Measurements from ENCODE around the gene ZHX3. TPM values are rescaled to one million over a fixed set of nuclear protein-coding genes. Genes with fewer than 3 reads are reported as not detected.

The ZHX3 gene
- total RNA-seq, 2 donors from 2014 or later: 8.2 to 10.1 TPM

DNA sequence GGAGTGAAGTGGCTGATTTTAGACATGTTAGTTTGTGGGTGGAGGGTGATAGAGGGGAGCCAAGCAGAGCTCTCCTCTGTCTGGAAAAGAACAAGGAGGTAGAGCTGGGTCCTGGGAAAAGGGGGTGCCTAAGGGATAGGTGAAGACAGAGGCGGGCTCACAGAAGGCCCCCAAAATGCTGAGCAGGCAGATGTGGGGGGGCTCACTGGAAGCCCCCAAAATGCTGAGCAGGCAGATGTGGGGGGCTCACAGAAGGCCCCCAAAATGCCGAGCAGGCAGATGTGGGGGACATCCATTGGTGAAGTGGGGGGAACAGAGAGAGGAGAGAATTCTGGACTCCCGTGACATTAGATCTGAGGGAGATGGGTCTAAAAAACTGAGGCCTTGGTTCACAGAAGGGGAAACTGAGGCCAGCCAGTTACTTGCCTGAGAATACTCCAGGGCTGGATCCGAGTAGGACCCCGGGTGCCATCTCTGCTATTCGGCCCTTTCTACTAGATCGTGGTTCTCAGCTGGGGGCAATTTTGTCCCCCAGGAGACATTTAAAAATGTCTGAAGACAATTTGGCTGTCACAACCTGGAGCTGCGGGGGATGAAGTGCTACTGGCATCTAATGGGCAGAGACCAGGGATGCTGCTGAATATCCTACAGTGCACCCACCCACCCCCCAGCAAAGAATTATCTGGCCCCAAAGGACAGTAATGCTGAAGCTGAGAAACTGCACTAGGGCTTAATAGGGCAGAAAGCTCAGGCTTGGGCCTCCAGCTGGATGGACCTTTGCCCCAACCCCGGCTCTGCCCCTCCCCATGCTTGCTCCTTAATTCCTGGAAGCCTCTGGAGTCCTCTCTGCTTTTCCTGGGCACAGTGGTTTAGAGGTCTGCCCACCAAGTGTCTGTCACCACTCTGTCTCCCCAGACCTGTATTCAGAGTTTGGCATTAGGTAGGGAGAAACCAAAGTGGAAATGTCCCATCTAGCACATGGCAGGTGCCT, 25.2 kb upstream of the ZHX3 start:
- ATAC-seq: no peak
- DNase-seq (ENCODE audit: low spot score in 2 of 2): no peak
- no peaks in the 10 kb centered on the region for H3K9me3 Mint-ChIP-seq
- H3K27ac Mint-ChIP-seq: peak overlapping the region in 1 of 2 donors; percentile 9
- no peaks in the 10 kb centered on the region for H3K36me3 Mint-ChIP-seq

DNA sequence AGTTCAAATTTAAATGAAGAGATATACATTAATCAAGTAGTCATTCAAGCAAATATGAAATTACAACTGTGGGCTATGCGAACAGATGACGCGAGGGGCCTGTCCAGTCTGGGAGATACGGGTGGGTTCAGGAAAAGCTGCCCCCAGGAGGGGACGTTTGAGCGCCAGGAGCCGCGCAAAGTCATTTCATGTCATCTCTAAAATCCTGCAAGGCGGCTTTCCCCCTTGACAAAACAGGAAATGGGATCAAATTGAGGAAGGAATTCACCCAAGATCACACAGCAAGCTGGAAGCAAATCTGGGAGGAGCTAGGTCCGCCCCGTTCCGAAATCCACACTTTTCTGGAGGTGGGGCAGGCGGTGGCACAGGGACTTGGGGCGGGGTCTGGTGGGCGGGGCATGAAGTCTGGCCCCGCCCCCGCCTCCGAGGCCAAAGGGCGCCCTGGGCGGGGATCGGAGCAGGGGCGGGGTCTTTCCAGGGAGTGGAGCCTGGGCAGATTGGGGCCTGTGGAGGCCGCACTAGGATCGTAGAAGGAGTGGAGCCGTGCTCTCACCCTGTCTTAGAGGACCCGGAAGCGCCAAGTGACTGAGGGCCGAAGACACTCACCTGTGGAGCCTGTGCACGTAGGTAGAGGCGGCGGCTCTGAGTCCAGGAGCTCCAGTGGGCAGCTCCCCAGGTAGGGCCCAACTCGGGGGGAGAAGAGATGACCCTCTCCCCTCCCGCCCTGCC, 23.0 kb upstream of the ZHX3 start, which contains the start of gene LPIN3:
LPIN3 (plus strand) TSS at position 495 of the 729 bp plus-strand sequence. CDS start 4,983 bp downstream, outside the sequence.
- no peaks in the 10 kb centered on the region for H3K36me3 Mint-ChIP-seq
- ATAC-seq (peak; percentile 87 to 90), DNase-seq (ENCODE audit: low spot score in 2 of 2) (peak; percentile 66 to 72)
- peak within 1 kb of the TSS; percentile 37 to 88 for H3K27ac Mint-ChIP-seq
- H3K9me3 Mint-ChIP-seq: no peaks in the 10 kb centered on the region

DNA sequence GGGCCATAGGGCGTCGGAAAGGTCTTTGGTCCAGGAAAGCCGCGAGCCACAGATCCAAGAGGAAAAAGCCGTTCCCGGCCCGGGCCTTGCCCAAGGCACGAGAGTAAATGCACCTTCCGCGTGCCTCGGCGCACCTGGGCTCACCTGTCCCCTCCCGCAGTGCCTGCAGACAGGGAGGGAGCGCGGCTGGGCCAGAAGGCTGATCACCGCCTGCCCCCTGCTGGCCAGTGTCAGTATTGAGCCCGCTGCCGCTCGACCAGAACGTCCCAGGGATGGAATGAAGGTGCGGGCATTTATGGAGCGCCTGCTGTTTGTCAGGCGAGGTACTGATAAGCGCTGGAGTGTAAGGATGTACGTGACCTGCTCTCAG, 22.4 kb upstream of the ZHX3 start:
- H3K27ac Mint-ChIP-seq: peak overlapping the region; percentile 21 to 88
- peak; percentile 84 to 87 for ATAC-seq
- DNase-seq (ENCODE audit: low spot score in 2 of 2): peak; percentile 80 to 94
- H3K9me3 Mint-ChIP-seq: no peaks in the 10 kb centered on the region
- no peaks in the 10 kb centered on the region for H3K36me3 Mint-ChIP-seq

DNA sequence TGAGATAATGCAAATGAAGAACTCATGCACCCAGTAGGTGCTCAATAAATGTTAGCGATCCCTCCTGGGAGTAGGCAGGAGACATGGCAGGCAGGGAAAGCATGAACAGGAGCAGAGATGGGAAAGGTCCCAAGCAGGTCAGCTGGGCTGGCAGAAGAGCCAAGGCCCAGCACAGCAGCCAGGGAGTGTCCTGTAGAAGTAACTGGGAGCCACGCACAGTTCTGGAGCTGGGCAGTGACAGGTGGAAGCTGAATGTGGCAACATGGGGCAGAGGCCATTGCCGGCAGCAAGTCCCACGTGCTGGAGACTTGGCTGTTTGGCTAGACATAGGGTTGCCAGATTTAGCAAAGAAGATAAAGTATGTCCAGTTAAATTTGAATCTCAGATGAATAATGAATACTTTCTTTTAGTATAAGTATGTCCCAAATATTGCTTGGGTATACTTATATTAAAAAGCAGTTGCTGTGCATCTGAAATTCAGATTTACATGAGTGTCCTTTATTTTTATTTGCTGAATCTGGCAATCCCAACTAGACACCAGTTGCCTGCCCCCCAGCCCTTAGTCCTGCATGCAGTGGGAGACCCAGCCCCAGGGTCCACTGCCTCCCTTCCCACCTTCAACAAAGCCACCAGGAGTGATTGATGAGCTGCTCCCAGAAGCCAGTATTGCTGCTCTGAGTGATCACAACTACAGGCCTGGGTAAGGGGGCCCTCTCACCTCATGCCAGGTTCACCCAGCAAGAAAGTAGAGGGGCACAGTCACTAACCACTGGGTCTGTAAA, 19.4 kb upstream of the ZHX3 start:
- Mint-ChIP-seq H3K27ac (no peak overlapping the region), H3K9me3 (no peaks in the 10 kb centered on the region), H3K36me3 (no peaks in the 10 kb centered on the region)
- ATAC-seq (no peak), DNase-seq (ENCODE audit: low spot score in 2 of 2) (no peak)

DNA sequence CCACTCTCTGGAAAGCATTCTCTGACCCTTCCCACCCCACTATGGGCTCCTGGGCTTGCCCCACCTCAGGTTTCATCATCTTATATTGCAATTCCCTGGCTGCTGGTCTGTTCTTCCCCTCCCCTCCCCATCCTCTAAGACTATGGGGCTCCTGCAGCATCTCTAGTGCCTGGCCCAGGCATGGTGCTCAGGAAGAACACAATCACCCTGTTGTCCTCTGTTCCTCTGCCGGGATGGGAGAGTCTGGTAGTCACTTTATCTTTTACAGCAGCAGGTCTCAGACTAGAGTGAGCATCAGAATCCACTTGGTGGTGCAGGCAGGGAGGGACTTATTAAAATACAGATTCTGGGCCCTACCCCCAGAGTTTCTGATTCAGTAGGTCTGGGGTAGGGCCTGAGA, 18.1 kb upstream of the ZHX3 start:
- Mint-ChIP-seq H3K27ac (no peak overlapping the region), H3K36me3 (no peaks in the 10 kb centered on the region), H3K9me3 (no peaks in the 10 kb centered on the region)
- no peak for DNase-seq (ENCODE audit: low spot score in 2 of 2)
- no peak for ATAC-seq

DNA sequence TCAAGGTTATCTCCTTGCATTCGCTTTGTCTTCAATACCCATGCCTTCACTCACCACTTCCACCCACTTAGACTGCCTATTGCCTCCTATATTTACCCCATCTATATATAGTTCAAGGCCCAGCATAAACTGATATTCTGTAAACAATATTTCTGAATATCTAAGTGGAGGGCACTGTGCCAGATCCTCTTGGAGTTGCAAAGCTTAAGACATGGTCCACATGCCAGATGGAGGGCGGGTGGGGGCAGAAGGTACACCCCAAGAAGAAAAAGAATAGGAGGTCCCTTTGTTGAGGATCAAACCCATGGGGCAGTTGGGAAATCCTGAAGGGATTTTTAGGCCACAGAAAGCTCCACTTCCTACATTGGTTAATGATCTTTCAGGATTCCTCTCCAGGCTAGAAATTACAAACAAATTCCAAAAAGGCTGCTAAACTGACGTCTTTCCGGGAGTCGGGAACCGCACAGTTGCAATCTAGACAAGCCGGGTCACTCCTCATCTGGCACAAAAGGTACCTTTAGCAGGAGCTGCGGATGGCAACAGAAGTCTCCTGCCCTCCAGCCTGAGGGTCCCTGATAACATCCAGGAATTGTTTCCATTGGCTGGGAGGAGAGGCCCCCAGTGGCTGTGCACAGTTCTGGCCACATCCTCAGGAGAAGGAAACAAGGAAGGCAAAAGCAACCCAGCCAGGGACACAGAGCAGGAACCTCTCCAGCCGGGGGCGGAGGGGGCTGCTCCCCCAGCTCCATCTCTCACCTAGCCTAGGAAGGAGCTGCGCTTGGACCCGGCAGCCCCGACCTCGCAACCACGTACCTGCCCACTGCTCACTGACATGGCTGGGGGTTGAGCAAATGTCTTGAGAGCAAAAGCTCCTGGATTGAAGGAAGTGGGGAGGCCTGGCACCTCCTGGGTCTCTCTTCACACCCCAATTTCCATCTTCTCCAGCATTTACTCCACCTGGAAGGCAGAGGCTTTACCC, 17.2 kb upstream of the ZHX3 start:
- no peak for ATAC-seq
- no peaks in the 10 kb centered on the region for H3K36me3 Mint-ChIP-seq
- no peak for DNase-seq (ENCODE audit: low spot score in 2 of 2)
- no peaks in the 10 kb centered on the region for H3K9me3 Mint-ChIP-seq
- no peak overlapping the region for H3K27ac Mint-ChIP-seq

DNA sequence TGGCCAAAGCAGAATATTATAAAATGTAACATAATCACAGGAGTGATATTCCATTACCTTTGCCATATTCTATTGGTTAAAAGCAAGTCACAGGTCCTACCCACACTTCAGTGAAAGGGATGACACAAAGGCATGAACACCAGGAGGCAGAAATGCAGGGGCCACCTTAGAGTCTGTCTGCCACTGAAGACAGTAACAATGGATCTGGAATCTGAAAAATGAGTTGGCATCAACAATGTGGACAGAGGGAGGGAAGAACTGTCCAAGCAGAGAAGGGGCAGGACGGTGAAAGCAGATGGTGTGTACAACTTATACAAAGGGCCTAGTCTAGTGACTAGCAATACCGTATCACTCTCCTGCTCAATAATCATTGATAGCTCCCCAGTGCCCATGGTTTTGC, 16.5 kb upstream of the ZHX3 start:
- no peaks in the 10 kb centered on the region for H3K36me3 Mint-ChIP-seq
- no peak for DNase-seq (ENCODE audit: low spot score in 2 of 2)
- no peak overlapping the region for H3K27ac Mint-ChIP-seq
- no peaks in the 10 kb centered on the region for H3K9me3 Mint-ChIP-seq
- ATAC-seq: no peak

DNA sequence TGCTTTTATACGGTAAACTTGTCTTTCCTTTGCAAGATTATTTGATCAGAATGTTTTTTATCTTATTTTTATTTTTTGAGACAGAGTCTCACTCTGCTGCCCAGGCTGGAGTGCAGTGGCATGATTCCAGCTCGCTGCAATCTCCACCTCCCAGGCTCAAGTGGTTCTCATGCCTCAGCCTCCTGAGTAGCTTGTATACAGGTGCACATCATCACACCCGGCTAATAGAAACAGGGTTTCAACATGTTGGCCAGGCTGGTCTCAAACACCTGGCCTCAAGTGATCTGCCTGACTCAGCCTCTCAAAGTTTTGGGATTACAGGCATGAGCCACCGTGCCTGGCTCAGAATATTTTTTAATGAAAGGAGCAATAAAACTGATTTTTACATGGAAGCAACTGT, 14.2 kb upstream of the ZHX3 start:
- Mint-ChIP-seq H3K36me3 (no peaks in the 10 kb centered on the region), H3K9me3 (no peaks in the 10 kb centered on the region), H3K27ac (no peak overlapping the region)
- ATAC-seq (no peak), DNase-seq (ENCODE audit: low spot score in 2 of 2) (no peak)

DNA sequence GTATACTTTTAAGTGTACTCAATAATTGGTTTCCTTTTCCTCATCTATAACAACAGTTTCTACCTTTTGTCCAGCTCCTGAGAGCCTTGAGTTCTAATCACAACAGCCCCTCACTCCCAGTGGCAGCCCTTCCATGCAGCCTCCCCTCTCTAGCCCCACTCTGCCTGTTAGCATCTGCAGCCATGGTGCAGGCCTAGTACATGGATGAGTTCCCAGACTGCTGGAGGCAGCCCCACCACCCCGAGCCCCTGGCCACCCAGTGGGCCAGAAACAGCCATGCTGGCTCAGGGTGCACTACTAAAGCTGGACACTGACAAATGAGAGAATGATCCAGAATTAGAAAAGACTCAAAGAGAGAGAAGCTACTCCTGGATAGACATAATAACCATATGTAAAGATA, 13.4 kb upstream of the ZHX3 start:
- H3K36me3 Mint-ChIP-seq: no peaks in the 10 kb centered on the region
- ATAC-seq: no peak
- no peak for DNase-seq (ENCODE audit: low spot score in 2 of 2)
- no peaks in the 10 kb centered on the region for H3K9me3 Mint-ChIP-seq
- no peak overlapping the region for H3K27ac Mint-ChIP-seq

DNA sequence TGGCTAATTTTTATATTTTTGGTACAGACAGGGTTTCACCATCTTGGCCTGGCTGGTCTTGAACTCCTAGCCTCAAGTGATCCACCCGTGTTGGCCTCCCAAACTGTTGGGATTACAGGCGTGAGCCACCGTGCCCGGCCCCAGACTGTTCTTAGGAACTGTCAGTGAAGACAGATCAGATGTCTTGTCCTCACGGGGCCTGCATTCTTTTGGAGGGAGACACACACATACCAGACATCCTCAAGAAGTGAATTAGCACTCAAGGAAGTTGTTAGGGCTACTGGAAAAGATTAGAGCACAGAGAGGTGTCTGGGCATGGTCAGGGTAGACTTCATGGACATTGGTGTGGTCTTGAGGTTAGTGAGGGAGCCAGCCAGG, 12.8 kb upstream of the ZHX3 start:
- H3K9me3 Mint-ChIP-seq: no peaks in the 10 kb centered on the region
- H3K36me3 Mint-ChIP-seq: no peaks in the 10 kb centered on the region
- DNase-seq (ENCODE audit: low spot score in 2 of 2): no peak
- H3K27ac Mint-ChIP-seq: peak overlapping the region in 1 of 2 donors; percentile 66
- no peak for ATAC-seq

DNA sequence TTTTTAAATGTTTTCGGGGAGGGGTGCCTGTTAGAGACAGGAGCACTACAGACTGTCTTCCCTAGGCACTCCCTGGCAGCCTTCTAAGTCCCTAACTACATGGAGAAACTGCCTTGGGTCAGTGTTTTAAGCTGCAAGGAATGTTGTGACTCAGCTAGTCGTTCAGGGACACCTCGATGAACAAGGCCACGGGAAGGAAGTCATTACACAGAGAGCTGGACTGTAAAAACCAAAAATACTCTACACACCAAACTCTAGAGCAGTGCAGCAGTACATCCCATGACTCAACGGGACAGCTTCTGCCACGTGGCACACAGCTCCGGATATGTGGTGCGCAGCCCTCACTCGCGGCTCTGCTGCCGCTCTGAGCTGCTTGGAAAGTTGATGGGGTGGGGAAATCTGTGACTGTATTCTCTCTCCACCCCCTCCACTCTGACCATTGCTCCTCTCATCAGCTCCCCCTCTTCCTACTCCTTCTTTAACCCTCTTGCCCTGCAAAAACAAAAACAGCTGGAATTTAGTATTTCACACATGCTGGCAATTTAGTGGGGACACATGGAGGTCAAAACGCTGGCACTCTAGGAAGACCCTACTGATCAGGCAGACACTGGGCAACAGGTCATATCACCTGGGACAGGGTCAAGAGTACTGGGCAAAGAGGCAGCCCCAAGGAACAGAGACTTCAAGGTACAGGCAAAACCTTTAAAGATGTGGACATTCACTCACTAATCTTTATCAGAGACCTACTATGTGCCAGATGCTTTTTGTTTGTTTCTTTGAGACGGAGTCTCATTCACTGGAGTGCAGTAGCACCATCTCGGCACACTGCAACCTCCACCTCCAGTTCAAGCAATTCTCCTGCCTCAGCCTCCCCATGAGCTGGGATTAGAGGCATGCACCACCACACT, 12.2 kb upstream of the ZHX3 start:
- Mint-ChIP-seq H3K36me3 (no peaks in the 10 kb centered on the region), H3K27ac (peak overlapping the region; percentile 66 to 94), H3K9me3 (no peaks in the 10 kb centered on the region)
- ATAC-seq: peak; percentile 100
- DNase-seq (ENCODE audit: low spot score in 2 of 2): peak; percentile 51 to 75

DNA sequence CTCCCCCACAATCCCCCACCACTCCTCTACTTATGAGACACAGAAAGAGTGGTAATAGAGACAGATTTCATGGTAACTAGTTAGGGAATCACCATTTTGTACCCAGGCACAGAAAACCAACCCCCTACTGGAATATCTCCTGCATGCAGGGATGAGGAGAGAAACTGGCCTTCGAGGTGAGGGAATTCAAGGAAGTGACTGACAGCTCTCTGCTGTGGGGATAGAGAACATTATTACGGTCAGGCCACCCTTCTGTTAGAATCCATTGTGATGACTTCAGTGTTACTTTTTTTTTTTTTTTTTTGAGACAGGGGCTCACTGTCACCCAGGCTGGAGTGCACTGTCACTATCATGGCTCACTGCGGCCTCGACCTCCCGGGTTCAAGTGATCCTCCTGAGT, 9.6 kb upstream of the ZHX3 start:
- DNase-seq (ENCODE audit: low spot score in 2 of 2) (no peak), ATAC-seq (no peak)
- H3K9me3 Mint-ChIP-seq: no peaks in the 10 kb centered on the region
- H3K36me3 Mint-ChIP-seq: no peaks in the 10 kb centered on the region
- no peak overlapping the region for H3K27ac Mint-ChIP-seq

DNA sequence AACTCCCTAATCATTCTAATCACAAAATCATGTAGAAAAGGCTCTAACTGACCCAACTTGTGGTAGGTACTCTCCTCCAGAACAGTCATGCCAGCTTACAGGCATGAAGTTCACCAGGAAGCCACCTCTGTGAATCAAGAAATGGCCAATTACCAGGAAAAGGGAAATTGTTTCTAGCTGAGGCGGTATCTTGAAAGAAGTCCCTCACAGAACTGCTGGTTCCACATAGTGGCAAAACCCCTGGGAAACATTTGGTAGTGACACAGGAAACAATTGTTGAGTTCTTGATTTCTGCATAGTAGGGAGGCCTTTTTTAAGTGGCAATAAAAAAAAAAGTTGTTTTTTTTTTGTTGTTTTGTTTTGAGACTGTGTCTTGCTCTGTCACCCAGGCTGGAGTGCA, 3.4 kb upstream of the ZHX3 start:
- Mint-ChIP-seq H3K9me3 (no peaks in the 10 kb centered on the region), H3K36me3 (peaks cover 0 to 4% of the 10 kb centered on the region in 2 donors), H3K27ac (no peak overlapping the region)
- no peak for DNase-seq (ENCODE audit: low spot score in 2 of 2)
- ATAC-seq: no peak

DNA sequence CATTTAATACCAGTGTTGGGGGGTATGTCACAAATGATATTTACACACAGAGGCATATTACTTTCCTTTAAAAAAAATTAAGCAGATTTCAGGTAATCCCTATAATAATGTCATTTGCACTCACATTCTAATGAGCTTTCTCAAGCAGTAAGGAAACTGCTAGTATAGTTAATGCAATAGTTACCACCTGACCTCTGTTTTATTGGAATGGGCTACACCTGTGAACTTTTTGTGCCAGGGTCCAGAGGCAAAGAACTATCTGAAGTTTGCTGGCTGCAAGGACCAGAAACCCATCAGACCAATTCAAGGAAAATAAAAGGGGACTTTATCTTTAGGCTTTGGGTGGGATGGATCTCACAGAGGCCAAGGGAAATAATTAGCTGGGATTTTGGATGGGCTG, 2.9 kb upstream of the ZHX3 start:
- DNase-seq (ENCODE audit: low spot score in 2 of 2): no peak
- ATAC-seq: no peak
- no peaks in the 10 kb centered on the region for H3K9me3 Mint-ChIP-seq
- peaks cover 0 to 4% of the 10 kb centered on the region in 2 donors for H3K36me3 Mint-ChIP-seq
- no peak overlapping the region for H3K27ac Mint-ChIP-seq

DNA sequence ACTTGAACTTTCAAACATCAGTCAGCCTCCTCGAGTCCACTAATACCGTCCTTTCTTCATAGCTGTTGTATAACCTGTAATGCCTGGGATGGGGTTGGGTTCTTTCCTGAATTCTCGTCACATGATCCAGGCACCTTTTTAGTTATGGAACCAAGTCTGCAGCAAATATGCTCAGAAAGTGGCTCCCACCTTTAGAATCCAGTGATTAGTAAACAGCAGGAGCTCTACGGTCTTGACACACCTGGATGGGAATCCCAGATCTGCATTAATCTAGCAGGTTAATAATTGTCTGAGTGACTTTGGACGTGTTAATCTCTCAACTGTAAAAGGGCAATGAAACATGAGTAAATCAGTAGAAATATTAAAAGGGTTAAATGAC, 729 bp upstream of the ZHX3 start:
- Mint-ChIP-seq H3K9me3 (no peaks in the 10 kb centered on the region), H3K27ac (peak overlapping the region; percentile 61 to 80), H3K36me3 (peaks cover 0 to 4% of the 10 kb centered on the region in 2 donors)
- no peak for DNase-seq (ENCODE audit: low spot score in 2 of 2)
- ATAC-seq: no peak
